Right cardiac atrium (tissue), 5 donors: ENCODE data around the gene PFKL. TPM values are rescaled to one million over a fixed set of nuclear protein-coding genes. Genes with fewer than 3 reads are reported as not detected.
A peak's percentile ranks its signal among the peaks of the same experiment; 100 is the strongest.

Source experiments
- ATAC-seq, 2 donors: fragments of 200-7000 bp; cut with Tn5 transposase; one replicate each; pipeline versions ENCODE4 v1.8.0 to v1.9.1; 2020; ENCODE audit warnings: moderate library complexity in 2 of 2, mild to moderate bottlenecking in 1 of 2
- DNase-seq, 3 donors: peaks; one replicate each; pipeline ENCODE4 v3.0.0-alpha.2; 2020
- H3K27ac ChIP-seq: one replicate; pipeline ENCODE4 v1.5.1; 2013; ENCODE audit warnings: mild to moderate bottlenecking, low read length, control low read depth, moderate library complexity
- H3K27me3 ChIP-seq: one replicate; pipeline ENCODE4 v1.6.1; 2013; ENCODE audit not compliant: control insufficient read depth, insufficient read depth
- H3K4me1 ChIP-seq: one replicate; pipeline ENCODE4 v1.6.1; 2013; ENCODE audit warnings: low read length; ENCODE audit not compliant: control insufficient read depth, insufficient read depth
- H3K4me3 ChIP-seq: one replicate; pipeline ENCODE4 v1.5.1; 2013; ENCODE audit warnings: low read length, control low read depth
- H3K9me3 ChIP-seq: one replicate; pipeline ENCODE4 v1.6.1; 2013; ENCODE audit warnings: low read length; ENCODE audit not compliant: control insufficient read depth
- WGBS: extraction: QIAGEN DNeasy Blood & Tissue Kit; methylation state at CpG from one replicate; pipeline ENCODE4 v1.1.7; 2013; 5-methylcytosine and 5-hydroxymethylcytosine counted together
- intact Hi-C, 4 donors: fragments of 100-400 bp; cut with DNase I; formaldehyde crosslinking; loops; one replicate each; pipeline versions ENCODE4 v1.11.0 to v1.14.0; 2022 to 2023
- polyA plus RNA-seq: library from polyadenylated mRNA; stranded (reverse); fragments of 200-250 nt; gene quantifications from one replicate; pipeline ENCODE4 v1.2.3, GENCODE V29; 2013
- total RNA-seq, 4 donors: library from RNA; stranded (reverse); fragmentation: NEBNext Ultra II Directional; extraction: Animal tissue kit (Norgen Biotek cat#: 25700); gene quantifications; one replicate each; pipeline ENCODE4 v1.2.1, GENCODE V29; 2021
- donor health status: healthy with polysubstance abuse.
- donor health status: DM: no; HTN: yes; CAD: no.
- donor health status: DM: no; HTN: no; CAD: no.
- donor health status: DM: no; HTN: yes; CAD: no; lungs with severe emphysema.
- donor health status: DM: yes; HTN: yes; CAD: no.

PFKL gene
- total and polyA plus RNA-seq, 5 donors = 42.8 to 54.9 (median 48.2) TPM

DNA sequence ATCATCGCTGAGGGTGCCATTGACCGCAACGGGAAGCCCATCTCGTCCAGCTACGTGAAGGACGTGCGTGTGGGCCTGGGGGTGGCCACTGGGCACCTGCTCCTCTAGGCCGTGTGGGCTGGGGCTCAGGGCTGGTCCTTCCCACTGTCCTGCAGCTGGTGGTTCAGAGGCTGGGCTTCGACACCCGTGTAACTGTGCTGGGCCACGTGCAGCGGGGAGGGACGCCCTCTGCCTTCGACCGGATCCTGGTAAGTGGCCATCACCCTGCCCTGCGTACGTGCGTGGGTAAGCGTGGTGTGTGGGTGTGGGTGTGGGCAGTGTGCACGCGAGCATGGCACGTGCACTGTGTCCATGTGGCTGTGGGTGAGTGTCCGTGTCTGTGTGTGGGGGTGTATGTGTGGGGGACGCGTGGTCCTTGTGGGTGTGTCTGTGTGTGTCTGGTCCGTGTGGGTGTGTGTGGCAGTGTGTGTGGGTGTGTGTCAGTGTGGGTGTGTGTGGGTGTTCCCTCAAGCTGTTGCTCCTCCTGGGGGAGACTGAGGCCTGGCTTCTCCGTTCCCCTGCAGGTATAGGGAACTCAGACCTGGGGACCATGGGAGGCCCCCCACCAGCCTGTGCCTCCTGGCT, 16.5 kb downstream of the PFKL start:
- Histone ChIP-seq H3K27ac (no peak overlapping the region), H3K4me3 (no peak overlapping the region), H3K4me1 (no peaks in the 10 kb centered on the region), H3K27me3 (no peaks in the 10 kb centered on the region), H3K9me3 (no peaks in the 10 kb centered on the region)
- no peak for DNase-seq
- ATAC-seq = no peak
- intact Hi-C loops = no loop called here
- WGBS = 91% methylated on average over 27 of the region's 27 CpGs

DNA sequence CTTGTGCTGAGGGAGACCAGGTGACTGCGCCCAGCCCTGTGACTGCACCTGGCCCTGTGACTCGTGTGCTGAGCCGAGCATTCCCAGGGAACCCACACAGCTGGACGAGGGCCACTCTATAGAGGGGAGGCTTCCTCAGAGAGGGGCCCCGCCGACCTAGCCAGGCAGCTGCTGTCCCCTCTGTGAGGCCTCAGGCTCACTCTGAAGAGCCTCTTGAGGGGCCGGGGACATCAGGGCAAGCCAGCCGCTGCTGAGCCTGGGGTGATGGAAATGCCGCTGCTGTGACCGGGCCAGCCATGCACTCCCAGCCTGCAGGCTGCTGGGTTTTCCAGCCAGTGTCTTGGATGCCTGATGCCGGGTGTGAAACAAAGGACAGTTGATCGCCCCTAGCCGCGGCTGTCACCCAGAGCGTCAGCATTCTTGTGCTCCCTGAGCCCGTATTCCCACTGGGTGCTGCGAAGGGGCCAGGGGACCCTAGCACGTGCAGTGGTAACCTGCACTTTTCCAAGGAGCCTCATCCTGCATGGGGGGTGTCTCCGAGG, 17.5 kb downstream of the PFKL start:
- Histone ChIP-seq H3K27ac (no peak overlapping the region), H3K4me1 (no peaks in the 10 kb centered on the region), H3K27me3 (no peaks in the 10 kb centered on the region), H3K4me3 (no peak overlapping the region), H3K9me3 (no peaks in the 10 kb centered on the region)
- 90% methylated on average over 19 of the region's 19 CpGs for WGBS
- intact Hi-C loops = no loop called here
- DNase-seq (no peak), ATAC-seq (no peak)

- Histone ChIP-seq H3K27me3 (no peaks in the 10 kb centered on the region), H3K9me3 (no peaks in the 10 kb centered on the region), H3K4me3 (no peak overlapping the region), H3K4me1 (no peaks in the 10 kb centered on the region), H3K27ac (no peak overlapping the region)
- WGBS = 95% methylated on average over 22 of the region's 22 CpGs
- intact Hi-C loops = no loop called here
- DNase-seq (no peak), ATAC-seq (no peak)
Observed at GRCh38 chr21:44317871-44318270, 18.0 kb downstream of the PFKL start.

DNA sequence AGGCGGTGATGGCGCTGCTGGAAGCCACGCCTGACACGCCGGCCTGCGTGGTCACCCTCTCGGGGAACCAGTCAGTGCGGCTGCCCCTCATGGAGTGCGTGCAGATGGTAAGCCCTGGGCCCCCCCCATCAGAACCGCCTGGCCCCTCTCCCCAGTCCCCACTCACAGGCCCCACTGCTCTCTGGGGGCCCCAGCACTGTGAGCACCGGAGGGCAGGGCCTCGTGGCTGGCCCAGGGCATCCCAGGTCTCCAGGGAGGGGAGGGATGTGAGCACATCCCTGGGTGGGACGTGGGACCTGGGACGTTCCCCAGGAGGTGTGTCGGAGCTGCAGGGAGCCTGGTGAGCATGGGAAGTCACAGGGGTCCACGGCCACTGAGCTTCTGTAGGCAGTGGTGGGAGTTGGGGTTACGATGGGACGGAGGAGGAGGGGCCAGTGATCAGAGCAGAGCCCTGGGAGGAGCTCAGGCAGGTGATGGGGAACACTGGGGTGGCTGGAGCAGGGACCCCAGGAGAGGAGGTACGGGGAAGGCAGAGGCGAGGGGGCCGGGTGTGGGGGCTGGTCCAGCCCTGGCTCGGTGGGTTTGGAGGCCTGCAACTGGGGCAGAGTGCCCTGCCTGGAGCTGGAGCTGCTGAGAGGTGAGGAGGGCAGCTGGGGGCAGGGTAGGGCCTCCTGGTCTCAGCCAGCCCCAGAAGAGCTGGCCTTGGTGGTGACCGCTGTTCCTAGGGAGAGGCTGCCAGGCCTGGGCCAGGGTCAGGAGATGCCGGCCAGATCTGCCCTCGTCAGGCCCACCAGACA, 18.8 kb downstream of the PFKL start:
- no peaks in the 10 kb centered on the region for H3K27me3 ChIP-seq
- no peak for ATAC-seq
- 94% methylated on average over 25 of the region's 25 CpGs for WGBS
- no peaks in the 10 kb centered on the region for H3K9me3 ChIP-seq
- H3K27ac ChIP-seq = no peak overlapping the region
- no peaks in the 10 kb centered on the region for H3K4me1 ChIP-seq
- intact Hi-C loops = no loop called here
- no peak overlapping the region for H3K4me3 ChIP-seq
- no peak for DNase-seq

DNA sequence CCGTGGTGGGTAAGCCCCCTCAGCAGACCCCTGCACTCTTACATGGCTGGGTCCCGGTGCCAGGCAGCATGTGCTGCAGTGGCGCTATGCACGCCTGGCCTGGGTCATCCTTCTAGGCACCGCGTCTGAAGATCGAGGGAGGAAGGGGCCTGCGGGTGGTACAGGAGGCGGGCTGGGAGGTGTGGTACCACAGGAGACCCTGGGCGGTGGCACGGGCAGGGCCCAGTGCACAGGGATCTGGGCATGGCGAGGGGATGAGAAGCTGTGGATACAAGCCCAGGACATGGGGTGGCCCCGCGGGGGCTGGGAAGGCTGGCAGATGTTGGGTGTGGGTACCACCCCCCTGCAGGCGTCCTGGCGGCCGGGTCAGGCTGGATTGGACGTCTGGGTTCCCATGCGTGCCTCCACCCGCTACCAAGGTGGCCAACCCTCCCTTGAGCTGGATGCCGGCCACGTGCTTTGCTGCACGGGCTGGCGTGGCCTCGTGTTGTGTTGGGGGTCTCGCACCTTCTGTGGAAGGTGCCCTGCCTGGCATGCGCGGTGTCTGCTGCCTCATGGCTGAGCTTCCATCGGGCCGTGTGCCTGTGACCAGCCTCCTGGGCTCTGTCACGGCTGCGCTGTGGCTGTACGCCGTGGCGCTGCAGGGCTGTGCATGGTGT, 19.7 kb downstream of the PFKL start:
- WGBS = 94% methylated on average over 35 of the region's 35 CpGs
- no peak overlapping the region for H3K27ac ChIP-seq
- DNase-seq (no peak), ATAC-seq (no peak)
- no peak overlapping the region for H3K4me3 ChIP-seq
- intact Hi-C loops = no loop called here
- no peaks in the 10 kb centered on the region for H3K9me3 ChIP-seq
- no peaks in the 10 kb centered on the region for H3K4me1 ChIP-seq
- no peaks in the 10 kb centered on the region for H3K27me3 ChIP-seq

GRCh38 chr21:44320847-44321246, 21.0 kb downstream of the PFKL start:
- Histone ChIP-seq H3K4me3 (no peak overlapping the region), H3K27ac (no peak overlapping the region), H3K9me3 (no peaks in the 10 kb centered on the region), H3K4me1 (no peaks in the 10 kb centered on the region), H3K27me3 (no peaks in the 10 kb centered on the region)
- no peak for DNase-seq
- 92% methylated on average over 13 of the region's 13 CpGs for WGBS
- intact Hi-C loops = no loop called here
- ATAC-seq = no peak

GRCh38 chr21:44321846-44322450, 22.1 kb downstream of the PFKL start:
- H3K9me3 ChIP-seq = no peaks in the 10 kb centered on the region
- WGBS = 92% methylated on average over 23 of the region's 23 CpGs
- H3K27me3 ChIP-seq = no peaks in the 10 kb centered on the region
- no peaks in the 10 kb centered on the region for H3K4me1 ChIP-seq
- ATAC-seq = no peak
- intact Hi-C loops = no loop called here
- DNase-seq = peak in 1 of 3 donors; percentile 56
- H3K27ac ChIP-seq = no peak overlapping the region
- H3K4me3 ChIP-seq = no peak overlapping the region

GRCh38 chr21:44322621-44323325, 22.9 kb downstream of the PFKL start:
- 92% methylated on average over 38 of the region's 38 CpGs for WGBS
- ATAC-seq (no peak), DNase-seq (peak in 1 of 3 donors; percentile 39)
- intact Hi-C loops = no loop called here
- Histone ChIP-seq H3K4me3 (no peak overlapping the region), H3K4me1 (no peaks in the 10 kb centered on the region), H3K27me3 (no peaks in the 10 kb centered on the region), H3K9me3 (no peaks in the 10 kb centered on the region), H3K27ac (no peak overlapping the region)

DNA sequence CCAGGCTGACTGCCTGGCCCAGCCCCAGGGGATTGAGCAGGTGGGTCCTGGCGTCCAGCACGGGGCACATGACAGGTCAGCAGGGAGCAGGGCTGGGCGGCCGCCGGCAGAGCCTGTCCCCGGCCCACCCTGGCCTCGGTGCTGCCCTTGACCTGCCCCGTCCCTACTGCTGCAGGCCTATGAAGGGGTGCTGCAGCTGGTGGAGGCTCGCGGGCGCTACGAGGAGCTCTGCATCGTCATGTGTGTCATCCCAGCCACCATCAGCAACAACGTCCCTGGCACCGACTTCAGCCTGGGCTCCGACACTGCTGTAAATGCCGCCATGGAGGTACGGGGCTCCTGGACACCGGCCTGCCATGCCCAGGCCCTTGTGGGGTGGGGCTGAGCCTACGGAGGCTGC, 23.7 kb downstream of the PFKL start:
- H3K4me3 ChIP-seq = no peak overlapping the region
- H3K9me3 ChIP-seq = no peaks in the 10 kb centered on the region
- no peaks in the 10 kb centered on the region for H3K27me3 ChIP-seq
- no peak for ATAC-seq
- no peak overlapping the region for H3K27ac ChIP-seq
- no peaks in the 10 kb centered on the region for H3K4me1 ChIP-seq
- 87% methylated on average over 20 of the region's 20 CpGs for WGBS
- intact Hi-C loops = no loop called here
- DNase-seq = peak in 1 of 3 donors; percentile 55

GRCh38 chr21:44324106-44324853, 24.4 kb downstream of the PFKL start:
- peak in 1 of 3 donors; percentile 66 for DNase-seq
- Histone ChIP-seq H3K4me1 (no peaks in the 10 kb centered on the region), H3K9me3 (no peaks in the 10 kb centered on the region), H3K27me3 (no peaks in the 10 kb centered on the region), H3K27ac (no peak overlapping the region), H3K4me3 (no peak overlapping the region)
- 94% methylated on average over 37 of the region's 37 CpGs for WGBS
- no peak for ATAC-seq
- intact Hi-C loops = no loop called here
